RWPE1 (cell line): ENCODE data around the gene ATXN1.

ENCODE experiments used
- CTCF ChIA-PET: fragments of 350-600 bp; sonication (Branson Sonifier 250); formaldehyde crosslinking; extraction: SDS; loops from one replicate; lab custom pipeline; 2021; lab: Yijun Ruan, JAX
- POLR2A ChIA-PET: fragments of 400-600 bp; formaldehyde crosslinking; extraction: SDS; loops from one replicate; lab custom pipeline; 2020; ENCODE audit warnings: antibody characterized with exemption; ENCODE audit not compliant: low non-redundant PET; lab: Yijun Ruan, JAX
- DNase-seq: peaks from one replicate; pipeline ENCODE4 v3.0.0; 2012; ENCODE audit warnings: low spot score
- H3K27ac ChIP-seq: fragments of 450-650 bp; 2 replicates; pipeline ENCODE4 v1.5.1; 2017
- CTCF ChIP-seq: fragments of 450-650 bp; conservative IDR thresholded peaks from 2 replicates; pipeline ENCODE4 v1.5.1; 2017; ENCODE audit warnings: low read depth, mild to moderate bottlenecking

The ATXN1 gene

GRCh38 chr6:16700202-16700915 is 60.9 kb downstream of the ATXN1 start:
- ChIA-PET POLR2A (no interaction called here), CTCF (no interaction called here)
- no peak for DNase-seq
- TF ChIP-seq CTCF = no peak
- no peak overlapping the region for H3K27ac ChIP-seq

- no peak for DNase-seq
- no peak for TF ChIP-seq CTCF
- CTCF ChIA-PET = interaction anchor here (1.5 kb wide), 1 partner anchor 189 kb away, joined by 3 read pairs; no protein-coding TSS in a partner anchor
- POLR2A ChIA-PET = no interaction called here
- no peak overlapping the region for H3K27ac ChIP-seq
These were observed 62.0 kb downstream of the ATXN1 start for GRCh38 chr6:16698997-16699868.

GRCh38 chr6:16698162-16698533 is 63.1 kb downstream of the ATXN1 start:
- TF ChIP-seq CTCF = no peak
- H3K27ac ChIP-seq = no peak overlapping the region
- POLR2A ChIA-PET = no interaction called here
- CTCF ChIA-PET = interaction anchor here (1.5 kb wide), 1 partner anchor 188 kb away, joined by 3 read pairs; no protein-coding TSS in a partner anchor
- no peak for DNase-seq

DNA sequence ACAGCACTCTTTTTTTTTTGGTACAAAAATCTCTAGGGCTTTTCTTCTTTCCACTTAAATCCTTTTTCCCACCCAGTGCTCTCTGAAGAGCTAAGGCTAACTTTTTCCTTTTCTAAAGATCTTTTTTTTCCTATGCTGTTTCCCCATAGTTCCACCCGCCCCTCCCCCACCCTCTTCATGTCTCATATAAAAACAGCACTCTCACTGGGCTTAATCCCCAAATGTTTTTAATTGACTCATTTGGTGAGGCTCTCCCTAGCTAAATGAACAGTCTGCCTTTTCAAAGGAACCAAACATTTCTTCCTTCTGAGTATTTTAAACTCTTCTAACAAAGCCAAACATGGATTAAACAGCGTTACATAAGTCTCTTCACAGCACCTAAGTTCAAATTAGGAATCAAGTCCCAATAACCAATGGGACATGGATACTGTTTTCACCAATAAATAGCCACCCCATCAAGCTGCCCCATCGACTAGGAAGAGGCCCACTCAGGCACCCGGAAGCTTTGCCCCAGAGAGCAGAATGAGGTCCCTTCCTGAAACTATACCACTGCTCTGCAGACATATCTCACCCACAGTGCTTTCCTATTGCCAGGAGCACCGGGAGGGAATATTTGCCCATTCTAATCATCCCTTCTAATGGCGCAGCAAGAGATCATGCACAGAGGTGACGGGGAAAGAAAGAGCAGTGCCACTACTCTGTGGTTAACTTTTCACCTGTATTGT is 63.7 kb downstream of the ATXN1 start:
- DNase-seq = no peak
- H3K27ac ChIP-seq = no peak overlapping the region
- ChIA-PET POLR2A (no interaction called here), CTCF (interaction anchor here (0.7 to 1.0 kb wide), 2 partner anchors 9 to 39 kb away, joined by 3 to 5 read pairs; no protein-coding TSS in a partner anchor)
- TF ChIP-seq CTCF = no peak

DNA sequence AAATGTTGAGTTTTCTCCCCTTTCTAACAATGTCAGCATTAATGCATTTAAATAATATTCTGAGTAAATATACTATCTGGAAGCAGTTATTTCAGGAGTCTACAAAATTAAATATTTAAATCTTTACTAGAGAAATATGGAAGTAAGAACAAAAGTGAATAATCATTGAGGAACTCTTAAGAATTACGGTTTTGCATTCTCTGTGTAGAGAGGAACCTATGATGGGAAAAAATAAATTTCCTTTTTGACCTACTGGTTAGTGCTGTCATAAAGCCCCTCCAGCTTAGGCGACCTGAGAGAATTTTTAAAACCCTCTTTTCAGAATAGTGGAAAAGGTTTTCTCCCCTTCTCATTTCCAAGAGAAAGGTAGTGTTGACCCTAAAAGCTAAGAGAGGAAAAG is 64.8 kb downstream of the ATXN1 start:
- no peak for TF ChIP-seq CTCF
- ChIA-PET POLR2A (no interaction called here), CTCF (interaction anchor here (0.6 kb wide), 1 partner anchor 151 kb away, joined by 3 read pairs; no protein-coding TSS in a partner anchor)
- no peak for DNase-seq
- H3K27ac ChIP-seq = no peak overlapping the region
